Neural progenitor cell (in vitro differentiated cells): ENCODE data around the gene TPI1. TPM values are rescaled to one million over a fixed set of nuclear protein-coding genes. Genes with fewer than 3 reads are reported as not detected.

Experiments used
- DNase-seq: peaks from one replicate; pipeline ENCODE4 v3.0.0-alpha.2; 2016; ENCODE audit warnings: low spot score
- H2AFZ ChIP-seq: fragments of 200-600 bp; sonication (generic); replicated peaks from 2 replicates; pipeline ENCODE4 v1.6.1; 2016; ENCODE audit warnings: antibody characterized with exemption
- H3F3A ChIP-seq: fragments of 200-600 bp; sonication (generic); 2 replicates; pipeline ENCODE4 v1.6.1; 2016; ENCODE audit warnings: antibody characterized with exemption, low read depth
- H3K27ac ChIP-seq: fragments of 200-600 bp; sonication (generic); 2 replicates; pipeline ENCODE4 v1.5.1; 2016; ENCODE audit warnings: mild to moderate bottlenecking
- H3K27me3 ChIP-seq: fragments of 200-600 bp; sonication (generic); 2 replicates; pipeline ENCODE4 v1.6.1; 2016; ENCODE audit warnings: mild to moderate bottlenecking, moderate library complexity
- H3K36me3 ChIP-seq: fragments of 200-600 bp; sonication (generic); 2 replicates; pipeline ENCODE4 v1.5.1; 2016
- H3K4me1 ChIP-seq: fragments of 200-600 bp; sonication (generic); 2 replicates; pipeline ENCODE4 v1.6.1; 2016; ENCODE audit warnings: mixed run types
- H3K4me2 ChIP-seq: fragments of 200-600 bp; sonication (generic); 2 replicates; pipeline ENCODE4 v1.6.1; 2016
- H3K4me3 ChIP-seq: fragments of 200-600 bp; sonication (generic); 2 replicates; pipeline ENCODE4 v1.5.1; 2016
- H3K79me2 ChIP-seq: fragments of 200-600 bp; sonication (generic); 2 replicates; pipeline ENCODE4 v1.6.1; 2016; ENCODE audit warnings: low read depth
- H3K9ac ChIP-seq: fragments of 200-600 bp; sonication (generic); 2 replicates; pipeline ENCODE4 v1.6.1; 2016
- H3K9me3 ChIP-seq: fragments of 200-600 bp; sonication (generic); 2 replicates; pipeline ENCODE4 v1.5.1; 2016; ENCODE audit warnings: low read depth
- H4K20me1 ChIP-seq: fragments of 200-600 bp; sonication (generic); 2 replicates; pipeline ENCODE4 v1.6.1; 2016; ENCODE audit warnings: low read depth
- H3K27ac Mint-ChIP-seq: 3 replicates; pipeline ENCODE4 v1.8.0; 2021; ENCODE audit warnings: mixed read lengths
- H3K27me3 Mint-ChIP-seq: 2 replicates; pipeline ENCODE4 v1.8.0; 2022; ENCODE audit warnings: low read depth, mild to moderate bottlenecking, inconsistent platforms, moderate library complexity, mixed read lengths; ENCODE audit not compliant: insufficient read depth
- H3K36me3 Mint-ChIP-seq: 3 replicates; pipeline ENCODE4 v1.8.0; 2021; ENCODE audit warnings: mixed read lengths
- H3K4me1 Mint-ChIP-seq: 3 replicates; pipeline ENCODE4 v1.8.0; 2021; ENCODE audit warnings: mixed read lengths
- H3K4me3 Mint-ChIP-seq: 3 replicates; pipeline ENCODE4 v1.8.0; 2021; ENCODE audit warnings: mild to moderate bottlenecking, moderate library complexity, mixed read lengths
- H3K9me3 Mint-ChIP-seq: 3 replicates; pipeline ENCODE4 v1.8.0; 2020; ENCODE audit warnings: mixed read lengths
- EZH2 ChIP-seq: fragments of 200-600 bp; sonication (generic); IDR thresholded peaks from 2 replicates; pipeline ENCODE4 v1.6.1; 2017; ENCODE audit warnings: antibody characterized with exemption, mild to moderate bottlenecking, moderate library complexity
- EZH2phosphoT487 ChIP-seq: fragments of 200-600 bp; sonication (generic); IDR thresholded peaks from 2 replicates; pipeline ENCODE4 v1.6.1; 2017; ENCODE audit warnings: antibody characterized with exemption
- total RNA-seq: library from RNA; depleted of rRNA; stranded (reverse); fragments of >200 nt; gene quantifications from 2 replicates; pipeline ENCODE4 v1.2.3, GENCODE V29; 2015; ENCODE audit warnings: low replicate concordance
- TF ChIP-seq, protein P1 (sequence below): fragments of 200-600 bp; sonication (generic); IDR thresholded peaks from 2 replicates; pipeline ENCODE4 v1.5.1; 2017; ENCODE audit warnings: antibody characterized with exemption, mild to moderate bottlenecking

The TPI1 gene
- total RNA-seq, 1 donor from 2014 or later = 1,038 TPM

DNA sequence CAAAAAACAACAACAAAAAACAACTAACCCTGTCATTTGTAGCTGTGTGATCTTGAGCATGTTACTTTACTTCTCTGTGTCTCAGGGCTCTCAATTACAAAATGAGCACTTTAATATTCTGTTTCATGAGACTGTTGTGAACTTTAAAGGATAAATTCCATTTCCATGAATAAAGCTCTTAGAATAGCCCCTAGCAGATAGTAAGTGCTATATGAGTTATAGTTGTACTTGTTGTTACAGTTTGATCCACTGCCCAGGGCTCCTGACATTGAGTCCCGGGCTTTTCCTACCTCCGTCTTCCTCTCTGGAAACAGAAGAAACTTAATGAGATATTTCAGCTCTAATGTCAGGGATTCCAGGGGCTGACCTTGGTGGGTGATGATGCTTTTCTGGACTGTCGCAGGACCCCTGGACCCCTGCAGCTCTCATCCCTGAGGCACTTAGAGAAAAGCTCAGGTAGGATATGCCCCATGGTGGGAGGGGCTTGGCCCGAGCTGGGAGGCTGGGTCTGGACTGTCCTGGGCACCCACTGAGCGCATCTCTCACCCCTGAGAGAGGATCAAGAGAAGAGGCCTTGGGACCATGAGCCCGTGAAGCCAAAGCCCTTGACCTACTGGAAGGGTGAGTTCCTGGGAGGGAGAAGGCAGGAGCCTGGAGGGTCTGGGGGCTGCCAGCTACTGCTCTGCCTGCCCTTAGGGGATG, 34.0 kb upstream of the TPI1 start:
- peaks cover 6% of the 10 kb centered on the region for H3K36me3 ChIP-seq
- H3K36me3 Mint-ChIP-seq = peaks cover 33% of the 10 kb centered on the region
- H3K27me3 ChIP-seq = no peaks in the 10 kb centered on the region
- H3K4me3 ChIP-seq = no peak overlapping the region
- no peak overlapping the region for H3K4me3 Mint-ChIP-seq
- no peak overlapping the region for H3K4me2 ChIP-seq
- peaks cover 4% of the 10 kb centered on the region for H3K27me3 Mint-ChIP-seq
- H3K79me2 ChIP-seq = peaks cover 32% of the 10 kb centered on the region
- H3K27ac ChIP-seq = no peak overlapping the region
- peaks cover 33% of the 10 kb centered on the region for H3F3A ChIP-seq
- H3K9me3 Mint-ChIP-seq = no peaks in the 10 kb centered on the region
- H4K20me1 ChIP-seq = peaks cover 57% of the 10 kb centered on the region
- no peak for DNase-seq
- H3K9ac ChIP-seq = no peak overlapping the region
- H3K4me1 ChIP-seq = peaks cover 4% of the 10 kb centered on the region
- peaks cover 17% of the 10 kb centered on the region for H3K4me1 Mint-ChIP-seq
- H2AFZ ChIP-seq = no peak overlapping the region
- no peak overlapping the region for H3K27ac Mint-ChIP-seq
- no peaks in the 10 kb centered on the region for H3K9me3 ChIP-seq
- TF ChIP-seq EZH2phosphoT487 (no peak), EZH2 (no peak)
- TF ChIP-seq, protein P1, sequence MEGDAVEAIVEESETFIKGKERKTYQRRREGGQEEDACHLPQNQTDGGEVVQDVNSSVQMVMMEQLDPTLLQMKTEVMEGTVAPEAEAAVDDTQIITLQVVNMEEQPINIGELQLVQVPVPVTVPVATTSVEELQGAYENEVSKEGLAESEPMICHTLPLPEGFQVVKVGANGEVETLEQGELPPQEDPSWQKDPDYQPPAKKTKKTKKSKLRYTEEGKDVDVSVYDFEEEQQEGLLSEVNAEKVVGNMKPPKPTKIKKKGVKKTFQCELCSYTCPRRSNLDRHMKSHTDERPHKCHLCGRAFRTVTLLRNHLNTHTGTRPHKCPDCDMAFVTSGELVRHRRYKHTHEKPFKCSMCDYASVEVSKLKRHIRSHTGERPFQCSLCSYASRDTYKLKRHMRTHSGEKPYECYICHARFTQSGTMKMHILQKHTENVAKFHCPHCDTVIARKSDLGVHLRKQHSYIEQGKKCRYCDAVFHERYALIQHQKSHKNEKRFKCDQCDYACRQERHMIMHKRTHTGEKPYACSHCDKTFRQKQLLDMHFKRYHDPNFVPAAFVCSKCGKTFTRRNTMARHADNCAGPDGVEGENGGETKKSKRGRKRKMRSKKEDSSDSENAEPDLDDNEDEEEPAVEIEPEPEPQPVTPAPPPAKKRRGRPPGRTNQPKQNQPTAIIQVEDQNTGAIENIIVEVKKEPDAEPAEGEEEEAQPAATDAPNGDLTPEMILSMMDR = no peak

DNA sequence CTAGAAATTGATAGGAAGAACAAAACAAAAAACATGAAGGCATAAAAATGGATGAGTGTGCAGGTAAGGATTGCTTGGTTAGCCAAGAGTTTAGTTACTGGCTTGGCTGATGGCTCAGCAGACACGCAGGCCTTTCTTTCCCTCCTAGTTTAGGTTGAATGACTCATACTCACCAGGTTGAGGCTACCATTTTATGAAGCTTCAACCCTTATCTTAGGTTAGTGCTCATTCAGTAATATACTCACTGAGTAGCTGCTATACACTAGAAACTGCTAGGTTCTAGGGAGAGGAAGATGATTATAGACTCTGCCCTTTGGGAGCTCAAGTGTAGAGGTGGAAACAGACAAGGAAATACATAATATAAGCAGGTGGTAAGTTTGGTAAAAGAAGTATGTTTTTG, 33.1 kb upstream of the TPI1 start:
- Histone ChIP-seq H3K4me2 (no peak overlapping the region), H2AFZ (no peak overlapping the region), H3K4me1 (peaks cover 10% of the 10 kb centered on the region), H3K36me3 (peaks cover 6% of the 10 kb centered on the region), H3K27ac (no peak overlapping the region), H3K9ac (no peak overlapping the region), H3K9me3 (no peaks in the 10 kb centered on the region), H3K4me3 (no peak overlapping the region), H4K20me1 (peaks cover 66% of the 10 kb centered on the region), H3F3A (peaks cover 40% of the 10 kb centered on the region), H3K79me2 (peaks cover 23% of the 10 kb centered on the region), H3K27me3 (no peaks in the 10 kb centered on the region)
- no peak overlapping the region for H3K4me3 Mint-ChIP-seq
- peaks cover 23% of the 10 kb centered on the region for H3K4me1 Mint-ChIP-seq
- DNase-seq = no peak
- H3K36me3 Mint-ChIP-seq = peaks cover 35% of the 10 kb centered on the region
- H3K27ac Mint-ChIP-seq = no peak overlapping the region
- H3K9me3 Mint-ChIP-seq = no peaks in the 10 kb centered on the region
- peaks cover 4% of the 10 kb centered on the region for H3K27me3 Mint-ChIP-seq
- TF ChIP-seq EZH2 = no peak
- TF ChIP-seq, protein P1 = no peak
- TF ChIP-seq EZH2phosphoT487 = no peak

DNA sequence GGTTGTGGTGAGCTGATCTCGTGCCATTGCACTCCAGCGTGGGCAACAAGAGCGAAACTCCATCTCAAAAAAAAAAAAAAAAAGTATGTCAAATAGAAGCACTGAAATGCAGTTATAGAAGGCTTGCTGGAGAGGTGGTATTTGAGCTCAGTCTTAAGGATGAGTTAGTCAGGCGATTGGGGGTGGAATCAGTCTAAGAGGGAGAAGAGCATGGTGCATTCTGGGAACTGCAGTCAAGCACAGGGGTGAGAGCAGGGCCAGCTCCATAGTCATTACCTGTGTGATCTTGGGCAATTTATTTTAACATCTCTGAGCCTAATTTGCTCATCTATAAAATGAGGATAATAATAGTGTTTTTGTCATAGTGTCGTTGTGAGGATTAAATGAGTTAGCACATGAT, 32.5 kb upstream of the TPI1 start:
- H3K4me2 ChIP-seq = no peak overlapping the region
- no peaks in the 10 kb centered on the region for H3K9me3 Mint-ChIP-seq
- peaks cover 46% of the 10 kb centered on the region for H3F3A ChIP-seq
- H3K36me3 ChIP-seq = peaks cover 6% of the 10 kb centered on the region
- peaks cover 16% of the 10 kb centered on the region for H3K79me2 ChIP-seq
- H3K4me1 Mint-ChIP-seq = peaks cover 26% of the 10 kb centered on the region
- no peak overlapping the region for H2AFZ ChIP-seq
- H3K9me3 ChIP-seq = no peaks in the 10 kb centered on the region
- H3K9ac ChIP-seq = no peak overlapping the region
- H3K4me1 ChIP-seq = peaks cover 13% of the 10 kb centered on the region
- H3K4me3 ChIP-seq = no peak overlapping the region
- H3K27me3 ChIP-seq = no peaks in the 10 kb centered on the region
- no peak for DNase-seq
- TF ChIP-seq, protein P1 = no peak
- H3K27ac ChIP-seq = no peak overlapping the region
- peaks cover 2% of the 10 kb centered on the region for H3K27me3 Mint-ChIP-seq
- H3K27ac Mint-ChIP-seq = no peak overlapping the region
- peaks cover 34% of the 10 kb centered on the region for H3K36me3 Mint-ChIP-seq
- peaks cover 67% of the 10 kb centered on the region for H4K20me1 ChIP-seq
- H3K4me3 Mint-ChIP-seq = peak overlapping the region; percentile 36
